GM12891 (cell line): ENCODE results near the gene PTPRF.

Source experiments
- POLR2AphosphoS5 ChIP-seq: IDR thresholded peaks from 2 replicates; pipeline ENCODE4 v1.6.1; 2011; ENCODE audit warnings: low read depth, low read length, control low read depth
- POU2F2 ChIP-seq: IDR thresholded peaks from 2 replicates; pipeline ENCODE4 v1.6.1; 2011; ENCODE audit warnings: low read depth, mild to moderate bottlenecking, control low read depth, low read length, moderate library complexity
- TAF1 ChIP-seq: IDR thresholded peaks from 2 replicates; pipeline ENCODE4 v1.6.1; 2011; ENCODE audit warnings: low read depth, low read length, control low read depth

DNA sequence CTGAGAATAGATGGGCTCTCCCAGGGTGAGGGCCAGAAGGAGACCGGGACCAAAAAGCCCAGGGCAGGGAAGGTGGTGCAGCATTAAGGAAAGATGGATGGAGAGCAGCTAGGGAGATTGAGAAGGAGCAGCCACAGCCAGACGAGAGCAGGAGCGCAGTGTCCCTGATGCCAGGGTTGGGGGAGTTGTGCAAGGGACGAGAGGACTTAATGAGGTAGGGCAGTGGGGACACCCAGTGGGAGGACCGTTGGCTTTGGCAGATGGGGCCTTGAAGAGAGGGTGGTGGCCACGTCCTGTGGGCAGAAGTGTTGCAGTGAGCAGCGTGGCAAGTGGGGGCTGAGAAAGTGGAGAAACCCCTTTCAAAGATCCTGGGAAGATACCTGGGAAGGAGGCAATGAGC, 81.3 kb downstream of the PTPRF start:
- TF ChIP-seq POLR2AphosphoS5 (no peak), TAF1 (no peak), POU2F2 (no peak)
